HUES48 (cell line): Measurements from ENCODE around the gene NRBP1.

Experiments
- H3K27ac ChIP-seq: one replicate; pipeline ENCODE4 v1.7.0; 2013; ENCODE audit warnings: low read depth, low read length, inconsistent platforms
- H3K27me3 ChIP-seq: 2 replicates; pipeline ENCODE4 v1.6.1; 2013; ENCODE audit warnings: mild to moderate bottlenecking, low read length; ENCODE audit not compliant: control insufficient read depth, insufficient read depth
- H3K36me3 ChIP-seq: 2 replicates; pipeline ENCODE4 v1.6.1; 2013; ENCODE audit warnings: low read length; ENCODE audit not compliant: control insufficient read depth, insufficient read depth
- H3K4me1 ChIP-seq: 2 replicates; pipeline ENCODE4 v1.6.1; 2013; ENCODE audit warnings: mild to moderate bottlenecking, low read length; ENCODE audit not compliant: control insufficient read depth, insufficient read depth
- H3K4me3 ChIP-seq: 2 replicates; pipeline ENCODE4 v1.5.1; 2013; ENCODE audit warnings: mild to moderate bottlenecking, low read depth, low read length
- H3K9ac ChIP-seq: 2 replicates; pipeline ENCODE4 v1.6.1; 2013; ENCODE audit warnings: mild to moderate bottlenecking, low read depth, low read length, moderate library complexity
- H3K9me3 ChIP-seq: 2 replicates; pipeline ENCODE4 v1.6.1; 2013; ENCODE audit warnings: low read length; ENCODE audit not compliant: control insufficient read depth, insufficient read depth

NRBP1 gene

GRCh38 chr2:27428213-27428977 is at the start of gene NRBP1:
NRBP1 (plus strand) TSS chr2:27428631; CDS start chr2:27433274, 4,643 bp downstream.
- H3K27ac ChIP-seq: peak within 1 kb of the TSS; percentile 97
- H3K9ac ChIP-seq: peak within 1 kb of the TSS; percentile 87
- H3K4me1 ChIP-seq: peaks cover 11% of the 10 kb centered on the region
- H3K27me3 ChIP-seq: no peaks in the 10 kb centered on the region
- peak within 1 kb of the TSS; percentile 97 for H3K4me3 ChIP-seq
- H3K9me3 ChIP-seq: no peaks in the 10 kb centered on the region
- H3K36me3 ChIP-seq: peaks cover 4% of the 10 kb centered on the region

GRCh38 chr2:27378809-27379290 is 49.6 kb upstream of the NRBP1 start:
- Histone ChIP-seq H3K4me1 (peaks cover 12% of the 10 kb centered on the region), H3K27me3 (no peaks in the 10 kb centered on the region), H3K36me3 (peaks cover 76% of the 10 kb centered on the region), H3K9me3 (no peaks in the 10 kb centered on the region), H3K9ac (no peak overlapping the region), H3K27ac (peak overlapping the region; percentile 97), H3K4me3 (peak overlapping the region; percentile 93; the same call in 1 of the 2 replicates)

- H3K4me3 ChIP-seq: peak overlapping the region; percentile 93
- peaks cover 12% of the 10 kb centered on the region for H3K4me1 ChIP-seq
- no peaks in the 10 kb centered on the region for H3K27me3 ChIP-seq
- H3K36me3 ChIP-seq: peaks cover 77% of the 10 kb centered on the region
- no peaks in the 10 kb centered on the region for H3K9me3 ChIP-seq
- H3K27ac ChIP-seq: peak overlapping the region; percentile 97
- H3K9ac ChIP-seq: peak overlapping the region; percentile 87
Measured at GRCh38 chr2:27379383-27379835, 49.0 kb upstream of the NRBP1 start.

- Histone ChIP-seq H3K27ac (peak overlapping the region; percentile 97), H3K4me1 (peaks cover 12% of the 10 kb centered on the region), H3K27me3 (no peaks in the 10 kb centered on the region), H3K9me3 (no peaks in the 10 kb centered on the region), H3K4me3 (peak overlapping the region; percentile 93), H3K36me3 (peaks cover 77% of the 10 kb centered on the region), H3K9ac (peak overlapping the region; percentile 87)
Measured at GRCh38 chr2:27379836-27380625, 48.4 kb upstream of the NRBP1 start.

GRCh38 chr2:27380626-27381545 is 47.5 kb upstream of the NRBP1 start, which contains the start of gene ZNF513:
ZNF513 (minus strand) TSS chr2:27380734; CDS start chr2:27380526, 208 bp downstream.
- H3K4me3 ChIP-seq: peak within 1 kb of the TSS; percentile 93
- peaks cover 12% of the 10 kb centered on the region for H3K4me1 ChIP-seq
- H3K36me3 ChIP-seq: peaks cover 77% of the 10 kb centered on the region
- peak within 1 kb of the TSS; percentile 87 for H3K9ac ChIP-seq
- H3K27me3 ChIP-seq: no peaks in the 10 kb centered on the region
- H3K27ac ChIP-seq: peak within 1 kb of the TSS; percentile 97
- no peaks in the 10 kb centered on the region for H3K9me3 ChIP-seq

GRCh38 chr2:27381577-27382181 is 46.8 kb upstream of the NRBP1 start:
- Histone ChIP-seq H3K36me3 (peaks cover 77% of the 10 kb centered on the region), H3K9ac (peak overlapping the region; percentile 80; the same call in 1 of the 2 replicates), H3K4me1 (peaks cover 12% of the 10 kb centered on the region), H3K27ac (peak overlapping the region; percentile 97), H3K27me3 (no peaks in the 10 kb centered on the region), H3K9me3 (no peaks in the 10 kb centered on the region), H3K4me3 (no peak overlapping the region)

GRCh38 chr2:27390822-27391679 is 37.4 kb upstream of the NRBP1 start:
- no peaks in the 10 kb centered on the region for H3K9me3 ChIP-seq
- peaks cover 20% of the 10 kb centered on the region for H3K36me3 ChIP-seq
- no peak overlapping the region for H3K4me3 ChIP-seq
- H3K9ac ChIP-seq: no peak overlapping the region
- no peaks in the 10 kb centered on the region for H3K27me3 ChIP-seq
- H3K4me1 ChIP-seq: no peaks in the 10 kb centered on the region
- no peak overlapping the region for H3K27ac ChIP-seq

GRCh38 chr2:27393225-27393624 is 35.2 kb upstream of the NRBP1 start:
- Histone ChIP-seq H3K4me3 (no peak overlapping the region), H3K27me3 (no peaks in the 10 kb centered on the region), H3K9ac (no peak overlapping the region), H3K36me3 (peaks cover 8% of the 10 kb centered on the region), H3K4me1 (no peaks in the 10 kb centered on the region), H3K9me3 (no peaks in the 10 kb centered on the region), H3K27ac (no peak overlapping the region)

- H3K4me3 ChIP-seq: no peak overlapping the region
- no peak overlapping the region for H3K9ac ChIP-seq
- no peaks in the 10 kb centered on the region for H3K4me1 ChIP-seq
- no peak overlapping the region for H3K27ac ChIP-seq
- H3K27me3 ChIP-seq: no peaks in the 10 kb centered on the region
- no peaks in the 10 kb centered on the region for H3K9me3 ChIP-seq
- H3K36me3 ChIP-seq: peaks cover 14% of the 10 kb centered on the region
Measured at GRCh38 chr2:27398962-27399361, 29.5 kb upstream of the NRBP1 start.
